ENCODE measurements around the gene RBM33. TPM values are rescaled to one million over a fixed set of nuclear protein-coding genes. Genes with fewer than 3 reads are reported as not detected.
"Not testable (repeated sequence)": the region's sequence is repeated elsewhere in the genome, so short reads cannot be mapped to it uniquely, and the experiment has no call there.

Gene RBM33
- total and polyA plus RNA-seq, 8 donors = 7.5 to 182 (median 60.5) TPM

- intact Hi-C loops (cut with DNase I; ENCODE audit: low total_unique reads) = no loop called here
- no peak overlapping the region for H3K4me3 ChIP-seq
- no peak for TF ChIP-seq POLR2AphosphoS5 (IDR thresholded peaks at IDR 0.05)
- TF ChIP-seq, protein P1, sequence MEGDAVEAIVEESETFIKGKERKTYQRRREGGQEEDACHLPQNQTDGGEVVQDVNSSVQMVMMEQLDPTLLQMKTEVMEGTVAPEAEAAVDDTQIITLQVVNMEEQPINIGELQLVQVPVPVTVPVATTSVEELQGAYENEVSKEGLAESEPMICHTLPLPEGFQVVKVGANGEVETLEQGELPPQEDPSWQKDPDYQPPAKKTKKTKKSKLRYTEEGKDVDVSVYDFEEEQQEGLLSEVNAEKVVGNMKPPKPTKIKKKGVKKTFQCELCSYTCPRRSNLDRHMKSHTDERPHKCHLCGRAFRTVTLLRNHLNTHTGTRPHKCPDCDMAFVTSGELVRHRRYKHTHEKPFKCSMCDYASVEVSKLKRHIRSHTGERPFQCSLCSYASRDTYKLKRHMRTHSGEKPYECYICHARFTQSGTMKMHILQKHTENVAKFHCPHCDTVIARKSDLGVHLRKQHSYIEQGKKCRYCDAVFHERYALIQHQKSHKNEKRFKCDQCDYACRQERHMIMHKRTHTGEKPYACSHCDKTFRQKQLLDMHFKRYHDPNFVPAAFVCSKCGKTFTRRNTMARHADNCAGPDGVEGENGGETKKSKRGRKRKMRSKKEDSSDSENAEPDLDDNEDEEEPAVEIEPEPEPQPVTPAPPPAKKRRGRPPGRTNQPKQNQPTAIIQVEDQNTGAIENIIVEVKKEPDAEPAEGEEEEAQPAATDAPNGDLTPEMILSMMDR (IDR thresholded peaks at IDR 0.05) = no peak
- TF ChIP-seq EP300 (IDR thresholded peaks at IDR 0.05) = no peak
These were observed 41.3 kb downstream of the RBM33 start for GRCh38 chr7:155685791-155686160.

DNA sequence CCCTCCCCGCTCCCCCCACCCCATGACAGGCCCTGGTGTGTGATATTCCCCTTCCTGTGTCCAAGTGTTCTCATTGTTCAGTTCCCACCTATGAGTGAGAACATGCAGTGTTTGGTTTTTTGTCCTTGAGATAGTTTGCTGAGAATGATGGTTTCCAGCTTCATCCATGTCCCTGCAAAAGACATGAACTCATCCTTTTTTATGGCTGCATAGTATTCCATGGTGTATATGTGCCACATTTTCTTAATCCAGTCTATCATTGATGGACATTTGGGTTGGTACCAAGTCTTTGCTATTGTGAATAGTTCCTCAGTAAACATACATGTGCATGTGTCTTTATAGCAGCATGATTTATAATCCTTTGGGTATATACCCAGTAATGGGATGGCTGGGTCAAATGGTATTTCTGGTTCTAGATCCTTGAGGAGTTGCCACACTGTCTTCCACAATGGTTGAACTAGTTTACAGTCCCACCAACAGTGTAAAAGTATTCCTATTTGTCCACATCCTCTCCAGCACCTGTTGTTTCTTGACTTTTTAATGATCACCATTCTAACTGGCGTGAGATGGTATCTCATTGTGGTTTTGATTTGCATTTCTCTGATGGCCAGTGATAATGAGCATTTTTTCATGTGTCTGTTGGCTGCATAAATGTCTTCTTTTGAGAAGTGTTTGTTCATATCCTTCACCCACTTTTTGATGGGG, 42.3 kb downstream of the RBM33 start:
- H3K27ac ChIP-seq; DNase-seq; intact Hi-C loops (cut with DNase I; ENCODE audit: low total_unique reads); H3K9me3 ChIP-seq; H3K27me3 ChIP-seq; H3K4me3 ChIP-seq: not testable (repeated sequence)
- WGBS, 5 donors = 41 to 75% (median 50%) methylated on average over 2 of the region's 2 CpGs
- Histone ChIP-seq H3K4me1 (peaks cover 3 to 42% (median 21%) of the 10 kb centered on the region in 4 donors), H3K36me3 (peaks cover 0 to 41% (median 30%) of the 10 kb centered on the region in 4 donors)

More at GRCh38 chr7:155685791-155686160, 41.3 kb downstream of the RBM33 start:
- H3K27me3 ChIP-seq = no peaks in the 10 kb centered on the region
- 93 to 100% (median 98%) methylated on average over 2 of the region's 2 CpGs for WGBS, 5 donors
- DNase-seq = no peak
- no peaks in the 10 kb centered on the region for H3K9me3 ChIP-seq
- H3K27ac ChIP-seq = no peak overlapping the region
- H3K36me3 ChIP-seq = peaks cover 0 to 51% (median 39%) of the 10 kb centered on the region in 4 donors
- peaks cover 0 to 39% (median 20%) of the 10 kb centered on the region in 4 donors for H3K4me1 ChIP-seq

DNA sequence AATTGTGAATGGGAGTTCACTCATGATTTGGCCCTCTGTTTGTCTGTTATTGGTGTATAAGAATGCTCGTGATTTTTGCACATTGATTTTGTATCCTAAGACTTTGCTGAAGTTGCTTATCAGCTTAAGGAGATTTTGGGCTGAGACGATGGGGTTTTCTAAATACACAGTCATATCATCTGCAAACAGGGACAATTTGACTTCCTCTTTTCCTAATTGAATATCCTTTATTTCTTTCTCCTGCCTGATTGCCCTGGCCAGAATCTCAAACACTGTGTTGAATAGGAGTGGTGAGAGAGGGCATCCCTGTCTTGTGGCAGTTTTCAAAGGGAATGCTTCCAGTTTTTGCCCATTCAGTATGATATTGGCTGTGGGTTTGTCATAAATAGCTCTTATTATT, 43.8 kb downstream of the RBM33 start:
- 58 to 81% (median 79%) methylated on average over 1 to 2 of the region's 2 CpGs for WGBS, 5 donors
- Histone ChIP-seq H3K36me3 (peaks cover 0 to 29% (median 25%) of the 10 kb centered on the region in 4 donors), H3K4me1 (peaks cover 11 to 43% (median 25%) of the 10 kb centered on the region in 4 donors)
- intact Hi-C loops (cut with DNase I; ENCODE audit: low total_unique reads); H3K27me3 ChIP-seq; H3K4me3 ChIP-seq; H3K27ac ChIP-seq; H3K9me3 ChIP-seq; DNase-seq: not testable (repeated sequence)

- peaks cover 0 to 15% (median 8%) of the 10 kb centered on the region in 4 donors for H3K36me3 ChIP-seq
- WGBS, 5 donors = 88 to 96% (median 96%) methylated on average over 3 of the region's 3 CpGs
- H3K4me3 ChIP-seq; H3K9me3 ChIP-seq; H3K27ac ChIP-seq; DNase-seq; intact Hi-C loops (cut with DNase I; ENCODE audit: low total_unique reads); H3K27me3 ChIP-seq: not testable (repeated sequence)
- peaks cover 0 to 43% (median 23%) of the 10 kb centered on the region in 4 donors for H3K4me1 ChIP-seq
These were observed 46.2 kb downstream of the RBM33 start for GRCh38 chr7:155690655-155691054.

DNA sequence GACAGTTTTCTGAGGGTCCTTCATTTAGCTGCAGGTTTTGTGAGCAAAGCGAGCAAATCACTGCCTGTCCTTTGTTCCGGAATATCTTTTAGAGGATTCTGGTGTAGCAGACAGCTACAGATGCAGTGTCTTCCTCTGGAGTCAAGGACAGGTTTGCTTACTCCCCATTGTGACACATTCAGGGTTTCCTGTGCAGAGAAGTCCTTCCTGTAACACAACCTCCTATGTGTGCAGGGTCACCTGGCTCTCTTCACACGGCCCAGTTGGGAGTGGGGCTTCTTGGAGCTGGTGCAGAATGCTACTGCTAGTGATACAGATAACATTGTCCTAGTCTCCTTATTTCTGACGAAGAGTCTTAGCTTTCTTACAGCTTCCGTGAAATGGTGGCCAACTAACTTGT, 47.9 kb downstream of the RBM33 start:
- Histone ChIP-seq H3K27ac (no peak overlapping the region), H3K27me3 (no peaks in the 10 kb centered on the region), H3K9me3 (no peaks in the 10 kb centered on the region), H3K4me1 (peaks cover 0 to 53% (median 23%) of the 10 kb centered on the region in 4 donors), H3K36me3 (peaks cover 0 to 3% (median 0%) of the 10 kb centered on the region in 4 donors), H3K4me3 (no peak overlapping the region)
- WGBS, 5 donors = 64 to 79% (median 71%) methylated on average over 5 of the region's 5 CpGs
- DNase-seq = peak in 1 of 2 donors; percentile 24
- no peak for TF ChIP-seq POLR2A (IDR thresholded peaks at IDR 0.05)
- no peak for TF ChIP-seq EP300 (IDR thresholded peaks at IDR 0.05)
- TF ChIP-seq POLR2AphosphoS5 (IDR thresholded peaks at IDR 0.05) = no peak
- TF ChIP-seq, protein P1 (IDR thresholded peaks at IDR 0.05) = no peak
- intact Hi-C loops (cut with DNase I; ENCODE audit: low total_unique reads) = no loop called here

GRCh38 chr7:155693826-155694225, 49.4 kb downstream of the RBM33 start:
- WGBS, 5 donors = 86 to 95% (median 87%) methylated on average over 5 of the region's 5 CpGs
- no peaks in the 10 kb centered on the region for H3K9me3 ChIP-seq
- intact Hi-C loops (cut with DNase I; ENCODE audit: low total_unique reads) = no loop called here
- H3K27me3 ChIP-seq = no peaks in the 10 kb centered on the region
- no peak for TF ChIP-seq POLR2AphosphoS5 (IDR thresholded peaks at IDR 0.05)
- no peak for TF ChIP-seq EP300 (IDR thresholded peaks at IDR 0.05)
- TF ChIP-seq, protein P1 (IDR thresholded peaks at IDR 0.05) = no peak
- TF ChIP-seq POLR2A (IDR thresholded peaks at IDR 0.05) = no peak
- peaks cover 0 to 60% (median 27%) of the 10 kb centered on the region in 4 donors for H3K4me1 ChIP-seq
- H3K36me3 ChIP-seq = peaks cover 0 to 3% (median 0%) of the 10 kb centered on the region in 4 donors
- DNase-seq = no peak
- no peak overlapping the region for H3K4me3 ChIP-seq
- no peak overlapping the region for H3K27ac ChIP-seq
